DMS53 treated with DMSO at 0.1 percent for 48 hours (cell line): ENCODE results near the gene DYNC1H1.

ENCODE experiments used
- DNase-seq: peaks from one replicate; lab custom pipeline; 2025; ENCODE audit not compliant: unreplicated experiment; lab: John Stamatoyannopoulos, UW

The DYNC1H1 gene

DNA sequence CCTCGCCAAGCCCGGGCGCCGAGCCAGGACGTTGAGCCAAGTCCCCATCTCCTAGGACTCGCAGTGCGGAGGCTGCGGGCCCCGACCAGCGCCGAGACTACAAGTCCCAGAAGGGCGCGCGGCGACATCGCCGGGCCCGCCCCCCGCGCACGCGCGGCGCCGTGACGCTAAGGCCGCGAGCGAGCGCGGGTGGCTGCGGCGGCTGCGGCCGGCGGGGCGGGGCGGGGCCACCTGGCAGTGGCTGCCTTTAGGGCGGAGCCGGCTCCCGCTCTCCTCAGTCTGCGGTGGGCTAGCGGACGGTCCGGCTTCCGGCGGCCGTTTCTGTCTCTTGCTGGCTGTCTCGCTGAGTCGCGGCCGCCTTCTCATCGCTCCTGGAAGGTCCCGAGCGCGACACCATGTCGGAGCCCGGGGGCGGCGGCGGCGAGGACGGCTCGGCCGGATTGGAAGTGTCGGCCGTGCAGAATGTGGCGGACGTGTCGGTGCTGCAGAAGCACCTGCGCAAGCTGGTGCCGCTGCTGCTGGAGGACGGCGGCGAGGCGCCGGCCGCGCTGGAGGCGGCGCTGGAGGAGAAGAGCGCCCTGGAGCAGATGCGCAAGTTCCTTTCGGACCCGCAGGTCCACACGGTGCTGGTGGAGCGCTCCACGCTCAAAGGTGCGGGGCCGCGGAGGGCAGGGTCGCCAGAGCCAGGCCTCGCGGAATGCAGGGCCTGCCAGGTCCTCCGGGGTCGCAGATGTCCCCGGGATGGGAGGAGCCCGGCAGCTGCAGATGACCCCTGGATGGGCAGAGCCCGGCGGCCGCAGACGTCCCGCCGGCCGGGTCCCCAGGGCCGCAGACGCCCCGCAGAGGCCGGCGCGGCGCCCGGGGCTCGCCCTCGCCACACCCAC is at the start of gene DYNC1H1:
TSS of gene DYNC1H1 (plus strand) at position 277 of the 884 bp plus-strand sequence. CDS start at position 396, 119 bp downstream.
- DNase-seq = peak; percentile 61

- DNase-seq = no peak
Observed at GRCh38 chr14:101915871-101916815, 48.2 kb upstream of the DYNC1H1 start.

DNA sequence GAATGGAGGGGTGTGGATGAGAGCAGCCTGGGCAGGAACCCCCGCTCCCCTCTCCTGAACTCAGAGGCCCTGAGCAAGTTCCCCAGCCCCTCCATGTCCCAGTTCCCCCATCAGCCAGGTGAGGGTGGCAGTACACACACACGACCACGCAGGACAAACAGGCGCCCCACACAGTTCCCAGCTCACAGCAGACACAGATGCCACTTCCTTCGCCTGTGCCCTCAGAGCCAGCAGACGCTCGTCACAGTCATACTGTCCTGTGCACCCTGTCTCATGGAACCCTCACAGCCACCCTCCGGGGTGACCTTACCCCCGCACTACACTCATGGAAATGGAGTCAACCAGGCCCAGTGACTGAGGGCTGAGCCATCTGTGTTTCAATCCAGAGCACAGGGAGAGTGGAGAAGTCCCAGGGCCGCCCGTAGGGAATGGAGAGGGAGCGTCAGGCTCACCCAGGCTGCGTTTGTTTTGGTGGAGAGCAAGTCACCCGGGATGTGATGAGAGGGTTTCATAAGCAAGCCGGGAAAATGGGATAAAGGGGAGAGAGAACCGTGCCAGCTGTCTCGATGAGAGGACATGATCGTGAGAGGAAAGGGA is 47.5 kb upstream of the DYNC1H1 start:
- DNase-seq = no peak

GRCh38 chr14:101917413-101918017 is 46.9 kb upstream of the DYNC1H1 start:
- no peak for DNase-seq

DNA sequence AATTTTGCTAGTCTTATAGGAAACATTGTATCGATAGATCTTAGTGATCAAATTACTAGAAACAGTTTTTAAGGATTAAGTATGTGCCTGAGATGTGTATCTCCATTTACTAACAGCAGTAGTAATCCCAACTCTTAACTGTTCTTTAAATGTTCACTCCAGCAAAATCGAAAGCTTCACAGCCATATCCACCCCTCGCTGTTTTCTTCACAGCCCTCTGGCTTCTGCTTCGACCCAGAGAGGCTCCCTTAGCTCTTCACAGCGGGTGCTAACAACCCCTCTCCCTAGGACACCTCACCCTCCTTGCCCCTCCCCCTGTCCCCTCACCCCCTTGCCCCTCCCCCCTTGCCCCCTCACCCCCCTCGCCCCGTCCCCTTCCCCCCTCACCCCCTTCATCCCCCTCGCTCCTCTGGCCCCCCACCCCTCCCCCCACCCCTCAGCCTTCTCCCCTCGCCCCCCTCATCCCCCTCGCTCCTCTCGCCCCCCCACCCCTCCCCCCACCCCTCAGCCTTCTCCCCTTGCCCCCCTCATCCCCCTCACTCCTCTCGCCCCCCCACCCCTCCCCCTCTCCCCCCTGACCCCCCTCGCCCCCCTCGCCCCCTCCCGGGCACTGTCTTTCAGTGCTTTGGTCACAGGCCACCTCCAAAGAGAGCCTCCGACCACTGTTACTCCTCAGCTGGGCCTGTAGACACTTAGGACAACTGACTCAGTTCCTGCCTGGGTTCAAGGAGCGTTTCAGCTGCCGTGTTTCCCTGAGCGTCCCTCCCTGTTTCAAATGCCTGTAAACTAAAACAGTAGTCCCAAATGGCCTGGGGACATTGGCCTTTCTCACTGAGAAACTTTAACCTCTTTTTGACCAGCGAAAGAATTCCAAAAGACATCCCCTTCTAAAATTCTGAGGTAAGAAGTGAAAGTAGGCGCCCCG is 46.0 kb upstream of the DYNC1H1 start:
- no peak for DNase-seq

- DNase-seq = no peak
Observed at GRCh38 chr14:101920271-101920670, 44.1 kb upstream of the DYNC1H1 start.

- no peak for DNase-seq
Observed at GRCh38 chr14:101922866-101923265, 41.5 kb upstream of the DYNC1H1 start.

DNA sequence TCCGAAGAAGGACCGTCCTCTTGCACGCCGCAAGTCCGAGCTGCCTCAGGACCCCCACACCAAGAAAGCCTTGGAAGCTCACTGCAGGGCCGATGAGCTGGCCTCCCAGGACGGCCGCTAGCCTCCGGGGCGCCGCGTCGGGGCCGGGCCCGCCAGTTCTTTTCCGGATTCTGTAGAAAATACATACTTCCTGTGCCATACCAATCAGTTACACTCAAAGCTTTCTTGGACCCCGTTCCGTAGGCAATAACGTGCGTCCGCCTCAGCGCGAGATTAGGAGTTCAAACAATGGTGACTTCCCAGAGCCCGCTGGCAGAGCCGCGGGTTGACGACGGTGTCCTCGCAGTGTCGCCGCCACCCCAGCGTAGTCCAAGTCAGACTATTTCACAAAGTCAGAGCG is 39.2 kb upstream of the DYNC1H1 start:
- DNase-seq = no peak

- DNase-seq = no peak
Observed at GRCh38 chr14:101926085-101926484, 38.3 kb upstream of the DYNC1H1 start.

DNA sequence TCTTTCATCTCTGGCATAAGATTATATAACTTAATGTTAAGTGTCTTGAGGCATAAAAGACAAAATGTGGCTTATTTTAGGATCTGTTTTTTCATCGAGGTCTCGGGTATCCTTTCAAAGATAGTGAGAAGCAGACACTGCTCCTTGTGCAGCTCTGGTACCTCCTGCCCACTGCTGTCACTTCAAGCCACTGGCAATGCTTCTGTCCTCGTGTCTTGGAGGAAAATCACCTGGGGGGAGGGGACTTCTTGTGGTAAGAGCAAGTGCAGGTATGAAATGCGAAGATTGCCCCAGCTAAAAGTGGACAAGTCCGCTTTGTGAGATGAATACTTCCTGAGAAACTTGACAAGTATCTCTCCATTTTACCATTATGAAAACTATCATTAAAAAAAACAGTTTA is 37.8 kb upstream of the DYNC1H1 start:
- no peak for DNase-seq

DNA sequence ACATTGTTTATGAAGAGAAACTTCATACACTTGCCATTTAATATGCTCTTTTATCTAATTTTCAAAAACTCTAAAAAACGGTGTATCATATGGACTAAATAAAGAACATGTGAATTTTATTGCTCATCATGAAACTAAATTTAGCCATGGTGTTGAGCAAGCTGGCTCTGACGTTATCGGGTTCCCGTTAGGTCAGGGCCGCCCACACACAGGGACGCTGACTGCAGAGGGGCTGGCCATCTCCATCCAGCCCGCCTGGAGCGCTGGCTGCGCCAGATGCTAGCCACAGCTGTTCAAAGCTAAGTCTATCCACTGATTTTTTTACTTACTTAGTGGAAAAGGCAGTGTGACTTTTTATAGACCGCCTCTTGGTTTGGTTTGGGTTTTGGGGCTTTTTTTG is 36.5 kb upstream of the DYNC1H1 start:
- no peak for DNase-seq

GRCh38 chr14:101928415-101928841 is 35.9 kb upstream of the DYNC1H1 start:
- no peak for DNase-seq

DNA sequence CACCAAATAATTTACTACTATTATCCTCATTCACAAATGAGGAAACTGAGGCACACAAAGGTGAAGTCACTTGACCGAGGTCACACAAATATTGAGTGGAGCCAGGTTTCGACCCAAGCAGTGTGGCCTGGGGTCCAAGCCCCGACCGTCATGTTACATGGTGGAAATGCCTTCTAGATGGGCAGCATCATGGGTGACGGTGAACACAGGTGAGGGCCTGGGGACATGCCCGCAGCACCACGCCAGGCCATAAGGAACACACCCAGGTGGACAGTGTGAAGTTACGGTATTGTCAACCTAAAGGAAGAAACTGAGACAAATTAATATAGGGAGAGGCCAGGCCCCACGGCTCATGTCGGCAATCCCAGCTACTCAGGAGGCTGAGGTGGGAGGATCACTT is 35.3 kb upstream of the DYNC1H1 start:
- DNase-seq = no peak

- no peak for DNase-seq
Observed at GRCh38 chr14:101929946-101930345, 34.4 kb upstream of the DYNC1H1 start.

DNA sequence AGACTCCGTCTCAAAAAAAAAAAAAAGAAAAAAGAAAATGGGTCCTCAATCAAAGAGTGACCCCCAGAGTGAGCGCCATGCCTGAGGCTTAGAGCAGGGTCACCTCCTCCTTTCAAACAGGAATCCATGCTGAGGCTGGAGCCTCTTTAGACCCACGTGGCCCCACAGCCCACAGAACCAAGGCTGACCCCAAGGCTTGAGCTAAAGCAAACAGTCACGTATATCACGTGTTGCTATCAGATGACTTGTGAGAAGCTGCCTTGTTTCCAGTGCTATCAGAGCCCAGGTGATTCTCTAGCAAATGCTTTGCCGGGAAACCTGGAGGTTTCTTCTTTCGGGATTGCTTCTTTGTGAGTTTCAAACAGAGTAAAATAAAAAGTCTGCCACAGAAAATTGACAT is 31.7 kb upstream of the DYNC1H1 start:
- DNase-seq = peak; percentile 51

- DNase-seq = peak; percentile 20
Observed at GRCh38 chr14:101933209-101933608, 31.2 kb upstream of the DYNC1H1 start.

GRCh38 chr14:101934601-101935150 is 29.7 kb upstream of the DYNC1H1 start:
- no peak for DNase-seq

DNA sequence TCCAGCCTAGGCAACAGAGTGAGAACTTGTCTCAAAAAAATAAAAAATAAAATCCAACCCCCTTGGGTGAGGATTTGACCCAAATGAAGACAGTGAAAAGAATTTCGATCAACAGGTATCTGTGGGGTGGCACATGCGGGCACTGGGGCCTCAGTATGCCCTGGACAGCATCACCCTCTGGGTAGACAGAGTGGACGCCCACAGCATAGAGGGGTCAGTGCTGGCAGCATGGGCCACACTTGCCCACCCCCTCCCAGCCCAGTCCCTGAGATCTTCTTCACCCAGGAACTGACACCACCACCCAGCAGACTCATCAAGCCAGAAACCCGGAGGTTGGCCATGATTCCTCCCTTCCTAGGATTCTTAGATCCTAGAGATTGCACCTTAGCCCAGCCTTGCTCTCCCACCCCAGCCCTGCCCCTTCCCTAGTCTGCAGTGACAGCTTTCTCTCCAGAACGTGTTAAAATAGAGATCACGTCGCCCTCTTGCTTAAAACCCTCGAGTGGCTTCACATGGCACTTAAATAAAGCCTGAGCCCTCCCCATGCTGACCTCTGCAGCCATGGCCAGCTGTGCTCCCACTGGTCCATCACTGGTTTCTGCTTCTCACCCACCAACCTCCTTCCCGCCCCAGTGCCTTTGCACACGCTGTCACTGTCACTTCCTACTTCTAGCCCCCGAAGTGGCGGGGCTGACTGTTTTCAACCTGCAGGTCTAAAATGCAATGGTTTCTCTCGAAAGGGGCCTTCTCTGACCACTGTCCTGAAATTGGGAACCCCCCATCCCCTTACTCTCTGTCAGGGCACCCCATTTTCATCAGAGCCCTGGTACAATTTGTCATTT is 26.2 kb upstream of the DYNC1H1 start:
- no peak for DNase-seq
